ENCODE data around the gene ATR.
"Not testable (repeated sequence)": the region's sequence is repeated elsewhere in the genome, so short reads cannot be mapped to it uniquely, and the experiment has no call there.

Gene ATR

GRCh38 chr3:142444343-142444742 lies 134.2 kb downstream of the ATR start:
- H3K4me3 ChIP-seq (ENCODE audit: control insufficient read depth, low read depth, low read length) = no peak overlapping the region
- TF ChIP-seq, protein P1, sequence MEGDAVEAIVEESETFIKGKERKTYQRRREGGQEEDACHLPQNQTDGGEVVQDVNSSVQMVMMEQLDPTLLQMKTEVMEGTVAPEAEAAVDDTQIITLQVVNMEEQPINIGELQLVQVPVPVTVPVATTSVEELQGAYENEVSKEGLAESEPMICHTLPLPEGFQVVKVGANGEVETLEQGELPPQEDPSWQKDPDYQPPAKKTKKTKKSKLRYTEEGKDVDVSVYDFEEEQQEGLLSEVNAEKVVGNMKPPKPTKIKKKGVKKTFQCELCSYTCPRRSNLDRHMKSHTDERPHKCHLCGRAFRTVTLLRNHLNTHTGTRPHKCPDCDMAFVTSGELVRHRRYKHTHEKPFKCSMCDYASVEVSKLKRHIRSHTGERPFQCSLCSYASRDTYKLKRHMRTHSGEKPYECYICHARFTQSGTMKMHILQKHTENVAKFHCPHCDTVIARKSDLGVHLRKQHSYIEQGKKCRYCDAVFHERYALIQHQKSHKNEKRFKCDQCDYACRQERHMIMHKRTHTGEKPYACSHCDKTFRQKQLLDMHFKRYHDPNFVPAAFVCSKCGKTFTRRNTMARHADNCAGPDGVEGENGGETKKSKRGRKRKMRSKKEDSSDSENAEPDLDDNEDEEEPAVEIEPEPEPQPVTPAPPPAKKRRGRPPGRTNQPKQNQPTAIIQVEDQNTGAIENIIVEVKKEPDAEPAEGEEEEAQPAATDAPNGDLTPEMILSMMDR (conservative IDR thresholded peaks at IDR 0.05; ENCODE audit: control insufficient read depth, insufficient read depth, low read depth, low read length) = no peak
- DNase-seq (ENCODE audit: low read depth) = no peak

DNA sequence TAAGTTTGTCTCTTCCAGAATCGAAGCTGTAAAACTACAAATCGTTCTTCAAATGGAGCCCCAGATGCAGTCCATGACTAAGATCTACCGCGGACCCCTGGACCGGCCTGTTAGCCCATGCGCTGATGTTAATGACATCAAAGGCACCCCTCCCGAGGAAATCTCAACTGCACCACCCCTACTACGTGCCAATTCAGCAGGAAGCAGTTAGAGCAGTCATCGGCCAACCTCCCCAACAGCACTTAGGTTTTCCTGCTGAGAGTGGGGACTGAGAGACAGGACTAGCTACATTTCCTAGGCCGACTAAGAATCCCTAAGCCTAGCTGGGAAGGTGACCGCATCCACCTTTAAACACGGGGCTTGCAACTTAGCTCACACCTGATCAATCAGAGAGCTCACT lies 135.5 kb downstream of the ATR start:
- not testable (repeated sequence) for DNase-seq (ENCODE audit: low read depth); H3K4me3 ChIP-seq (ENCODE audit: control insufficient read depth, low read depth, low read length)

DNA sequence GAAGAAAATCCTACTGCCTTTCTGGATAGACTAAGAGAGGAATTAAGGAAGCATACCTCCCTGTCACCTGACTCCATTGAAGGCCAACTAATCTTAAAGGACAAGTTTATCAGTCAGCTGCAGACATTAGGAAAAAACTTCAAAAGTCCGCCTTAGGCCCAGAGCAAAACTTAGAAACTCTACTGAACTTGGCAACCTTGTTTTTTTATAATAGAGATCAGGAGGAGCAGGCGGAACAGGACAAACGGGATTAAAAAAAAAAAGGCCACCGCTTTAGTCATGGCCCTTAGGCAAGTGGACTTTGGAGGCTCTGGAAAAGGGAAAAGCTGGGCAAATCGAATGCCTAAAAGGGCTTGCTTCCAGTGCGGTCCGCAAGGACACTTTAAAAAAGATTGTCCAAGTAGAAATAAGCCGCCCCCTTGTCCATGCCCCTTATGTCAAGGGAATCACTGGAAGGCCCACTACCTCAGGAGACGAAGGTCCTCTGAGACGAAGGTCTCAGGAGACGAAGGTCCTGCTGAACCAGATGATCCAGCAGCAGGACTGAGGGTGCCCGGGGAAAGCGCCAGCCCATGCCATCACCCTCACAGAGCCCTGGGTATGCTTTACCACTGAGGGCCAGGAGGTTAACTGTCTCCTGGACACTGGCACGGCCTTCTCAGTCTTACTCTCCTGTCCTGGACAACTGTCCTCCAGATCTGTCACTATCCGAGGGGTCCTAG lies 138.9 kb downstream of the ATR start:
- DNase-seq (ENCODE audit: low read depth); H3K4me3 ChIP-seq (ENCODE audit: control insufficient read depth, low read depth, low read length): not testable (repeated sequence)

DNA sequence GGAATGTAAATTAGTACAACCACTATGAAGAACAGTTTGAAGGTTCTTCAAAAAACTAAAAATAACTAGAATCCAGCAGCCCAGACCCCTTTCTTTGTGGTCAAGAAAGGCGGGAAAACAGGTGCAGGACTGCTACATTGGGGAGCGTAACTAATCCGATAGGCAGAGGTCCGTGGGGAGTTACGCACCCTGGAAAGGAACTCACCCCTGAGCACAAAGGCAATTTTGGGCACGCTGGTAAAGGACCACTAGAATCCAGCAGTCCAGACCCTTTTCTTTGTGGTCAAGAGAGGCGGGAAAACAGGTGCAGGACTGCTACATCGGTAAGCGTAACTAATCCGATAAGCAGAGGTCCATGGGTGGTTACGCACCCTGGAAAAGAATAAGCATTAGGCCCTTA lies 140.4 kb downstream of the ATR start:
- DNase-seq (ENCODE audit: low read depth) = not testable (repeated sequence)

DNA sequence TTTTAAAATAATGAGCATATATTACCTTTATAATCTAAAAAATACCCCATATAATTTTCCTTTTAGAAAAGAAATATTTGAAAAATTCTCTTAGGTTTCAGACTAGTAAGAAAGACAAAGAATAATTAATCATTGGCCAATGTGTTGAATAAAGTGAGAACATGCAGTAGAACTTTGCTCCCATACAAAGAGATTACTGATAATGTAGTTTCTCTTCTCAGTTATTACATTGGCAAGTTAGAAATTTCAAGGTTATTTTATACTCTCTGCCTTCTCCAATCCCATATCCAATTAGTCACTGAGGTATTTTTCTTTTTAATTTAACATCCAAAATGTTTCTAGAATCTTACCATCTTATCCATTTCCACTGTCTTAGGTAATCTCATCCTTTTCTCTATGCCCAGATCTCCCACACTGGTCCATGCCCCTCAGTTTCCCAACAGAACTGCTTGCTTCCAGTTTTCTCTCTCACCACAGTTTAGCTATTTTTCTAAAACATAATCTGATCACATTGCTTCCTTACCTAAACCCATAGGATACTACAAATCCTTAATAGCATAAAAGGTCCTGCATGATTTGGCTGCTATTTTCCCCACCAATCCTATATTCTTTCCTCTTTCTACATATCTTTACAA lies 141.5 kb downstream of the ATR start:
- DNase-seq (ENCODE audit: low read depth) = no peak
- no peak overlapping the region for H3K4me3 ChIP-seq (ENCODE audit: control insufficient read depth, low read depth, low read length)
- TF ChIP-seq, protein P1 (conservative IDR thresholded peaks at IDR 0.05; ENCODE audit: control insufficient read depth, insufficient read depth, low read depth, low read length) = no peak

More for the DNA sequence above, 140.4 kb downstream of the ATR start:
- H3K4me3 ChIP-seq (ENCODE audit: control insufficient read depth, low read depth, low read length) = not testable (repeated sequence)

GRCh38 chr3:142434503-142434902 lies 144.0 kb downstream of the ATR start:
- no peak for DNase-seq (ENCODE audit: low read depth)
- no peak overlapping the region for H3K4me3 ChIP-seq (ENCODE audit: control insufficient read depth, low read depth, low read length)
- TF ChIP-seq, protein P1 (conservative IDR thresholded peaks at IDR 0.05; ENCODE audit: control insufficient read depth, insufficient read depth, low read depth, low read length) = no peak

- TF ChIP-seq, protein P1 (conservative IDR thresholded peaks at IDR 0.05; ENCODE audit: control insufficient read depth, insufficient read depth, low read depth, low read length) = no peak
- DNase-seq (ENCODE audit: low read depth) = no peak
Observed at GRCh38 chr3:142433110-142433509, 145.4 kb downstream of the ATR start.

DNA sequence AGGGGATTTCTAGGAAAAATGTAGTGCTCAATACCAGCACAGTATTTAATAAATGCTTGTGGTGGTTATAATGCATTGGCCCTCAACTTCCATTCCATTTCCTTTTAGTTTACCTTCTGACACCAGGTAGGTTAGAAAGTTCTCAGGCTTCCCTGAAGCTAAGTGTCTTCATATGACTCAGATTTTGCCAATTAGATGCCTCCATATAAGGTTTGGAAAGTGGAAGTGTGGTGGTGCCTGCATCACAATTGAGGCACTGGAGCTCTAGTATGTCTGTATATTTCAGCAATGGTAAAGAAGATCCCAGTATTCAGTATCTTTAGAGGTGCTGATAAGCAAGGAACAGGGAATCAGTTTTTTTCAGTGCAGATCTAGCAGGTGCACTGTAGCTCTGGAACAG lies 149.0 kb downstream of the ATR start:
- no peak overlapping the region for H3K4me3 ChIP-seq (ENCODE audit: control insufficient read depth, low read depth, low read length)
- TF ChIP-seq, protein P1 (conservative IDR thresholded peaks at IDR 0.05; ENCODE audit: control insufficient read depth, insufficient read depth, low read depth, low read length) = no peak
- no peak for DNase-seq (ENCODE audit: low read depth)

More at GRCh38 chr3:142433110-142433509, 145.4 kb downstream of the ATR start:
- no peak overlapping the region for H3K4me3 ChIP-seq (ENCODE audit: control insufficient read depth, low read depth, low read length)
